ENCODE measurements around the gene SNX20.
A peak's percentile ranks its signal among the peaks of the same experiment; 100 is the strongest.

SNX20 gene

GRCh38 chr16:50632927-50633800 is 47.9 kb downstream of the SNX20 start:
- DNase-seq: no peak

- no peak for DNase-seq
Observed at GRCh38 chr16:50631985-50632576, 49.0 kb downstream of the SNX20 start.

GRCh38 chr16:50631249-50631984 is 49.7 kb downstream of the SNX20 start:
- no peak for DNase-seq

GRCh38 chr16:50630394-50631020 is 50.6 kb downstream of the SNX20 start:
- no peak for DNase-seq

GRCh38 chr16:50629334-50629733 is 51.8 kb downstream of the SNX20 start:
- no peak for DNase-seq

GRCh38 chr16:50628156-50628802 is 52.8 kb downstream of the SNX20 start:
- DNase-seq: no peak

GRCh38 chr16:50627419-50627818 is 53.7 kb downstream of the SNX20 start:
- peak; percentile 68 for DNase-seq

- DNase-seq: no peak
Observed at GRCh38 chr16:50626868-50627267, 54.2 kb downstream of the SNX20 start.

GRCh38 chr16:50625374-50625773 is 55.7 kb downstream of the SNX20 start:
- no peak for DNase-seq

GRCh38 chr16:50624449-50624970 is 56.6 kb downstream of the SNX20 start:
- DNase-seq: no peak

- no peak for DNase-seq
Observed at GRCh38 chr16:50622643-50623369, 58.3 kb downstream of the SNX20 start.

- DNase-seq: no peak
Observed at GRCh38 chr16:50622029-50622428, 59.1 kb downstream of the SNX20 start.
